LNCaP clone FGC (cell line): ENCODE data around the gene RELA.
"Not testable (repeated sequence)": the region's sequence is repeated elsewhere in the genome, so short reads cannot be mapped to it uniquely, and the experiment has no call there.

Experiments
- DNase-seq: peaks from one replicate; pipeline ENCODE4 v3.0.0-alpha.2; 2011; ENCODE audit warnings: low read depth
- H3K4me3 ChIP-seq: 2 replicates; pipeline ENCODE4 v1.5.1; 2011; ENCODE audit warnings: mild to moderate bottlenecking, low read depth, low read length, control low read depth
- TF ChIP-seq, protein P1 (sequence below): IDR thresholded peaks from 2 replicates; pipeline ENCODE4 v1.5.1; 2012; ENCODE audit warnings: mild to moderate bottlenecking; ENCODE audit not compliant: control insufficient read depth, insufficient read depth; ENCODE audit errors: extremely low read depth

Gene RELA

DNA sequence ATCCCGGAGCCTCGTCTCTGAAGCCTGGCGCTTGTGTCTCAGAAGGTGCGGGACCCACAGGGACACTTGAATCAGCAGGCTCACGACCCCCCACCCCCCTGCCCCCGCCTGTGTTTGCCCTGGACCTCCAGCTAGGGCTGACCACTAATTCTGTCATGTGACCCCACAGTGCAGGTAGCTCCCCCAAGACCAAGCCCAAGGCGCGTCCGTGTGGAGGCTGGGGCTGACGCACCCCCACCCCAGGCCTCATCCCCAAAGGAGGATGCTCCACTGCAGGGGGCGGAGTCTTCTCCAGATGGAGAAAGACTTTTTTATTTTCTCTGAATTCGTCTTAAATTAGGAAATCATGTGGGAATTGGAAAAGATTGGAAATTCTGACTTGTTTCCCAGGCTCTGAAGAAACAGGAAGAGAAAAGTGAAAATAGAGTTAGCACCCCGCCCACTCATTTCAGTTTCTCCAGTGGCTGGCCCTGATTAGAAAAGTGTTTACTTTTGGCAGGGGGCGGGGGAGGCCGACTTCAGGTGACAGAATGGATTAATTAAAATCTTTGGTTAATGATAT is 1.0 kb upstream of the RELA start:
- TF ChIP-seq, protein P1, sequence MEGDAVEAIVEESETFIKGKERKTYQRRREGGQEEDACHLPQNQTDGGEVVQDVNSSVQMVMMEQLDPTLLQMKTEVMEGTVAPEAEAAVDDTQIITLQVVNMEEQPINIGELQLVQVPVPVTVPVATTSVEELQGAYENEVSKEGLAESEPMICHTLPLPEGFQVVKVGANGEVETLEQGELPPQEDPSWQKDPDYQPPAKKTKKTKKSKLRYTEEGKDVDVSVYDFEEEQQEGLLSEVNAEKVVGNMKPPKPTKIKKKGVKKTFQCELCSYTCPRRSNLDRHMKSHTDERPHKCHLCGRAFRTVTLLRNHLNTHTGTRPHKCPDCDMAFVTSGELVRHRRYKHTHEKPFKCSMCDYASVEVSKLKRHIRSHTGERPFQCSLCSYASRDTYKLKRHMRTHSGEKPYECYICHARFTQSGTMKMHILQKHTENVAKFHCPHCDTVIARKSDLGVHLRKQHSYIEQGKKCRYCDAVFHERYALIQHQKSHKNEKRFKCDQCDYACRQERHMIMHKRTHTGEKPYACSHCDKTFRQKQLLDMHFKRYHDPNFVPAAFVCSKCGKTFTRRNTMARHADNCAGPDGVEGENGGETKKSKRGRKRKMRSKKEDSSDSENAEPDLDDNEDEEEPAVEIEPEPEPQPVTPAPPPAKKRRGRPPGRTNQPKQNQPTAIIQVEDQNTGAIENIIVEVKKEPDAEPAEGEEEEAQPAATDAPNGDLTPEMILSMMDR = no peak
- DNase-seq = no peak
- peak overlapping the region; percentile 73 for H3K4me3 ChIP-seq

DNA sequence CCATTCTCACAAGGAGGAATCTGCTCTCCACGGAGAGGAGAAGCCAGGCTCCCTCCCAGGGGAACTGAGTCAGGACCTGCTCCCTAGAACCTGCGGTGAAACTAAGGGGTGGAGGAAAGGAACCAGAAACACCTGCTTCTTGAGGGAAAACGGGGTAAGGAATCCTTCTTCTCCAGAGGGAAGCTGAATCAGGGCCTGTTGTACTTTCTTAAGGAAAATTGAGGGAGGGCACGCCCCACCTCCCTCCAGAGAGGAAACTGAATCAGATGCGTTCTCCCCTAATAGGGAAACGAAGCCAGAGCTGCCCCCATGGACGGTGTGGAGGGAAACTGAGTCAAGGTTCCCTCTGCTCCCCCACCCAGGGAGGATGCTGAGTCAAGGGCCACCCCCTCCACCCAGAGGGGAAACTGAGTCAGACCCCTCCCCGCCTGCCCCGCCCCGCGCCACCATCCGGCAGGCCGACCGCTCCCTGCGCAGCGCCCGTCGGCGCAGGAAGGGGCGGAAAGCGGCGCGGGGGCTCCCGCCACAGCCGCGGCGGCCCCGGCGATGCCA is 393 bp downstream of the RELA start:
- TF ChIP-seq, protein P1 = no peak
- no peak for DNase-seq
- peak overlapping the region; percentile 73 for H3K4me3 ChIP-seq

DNA sequence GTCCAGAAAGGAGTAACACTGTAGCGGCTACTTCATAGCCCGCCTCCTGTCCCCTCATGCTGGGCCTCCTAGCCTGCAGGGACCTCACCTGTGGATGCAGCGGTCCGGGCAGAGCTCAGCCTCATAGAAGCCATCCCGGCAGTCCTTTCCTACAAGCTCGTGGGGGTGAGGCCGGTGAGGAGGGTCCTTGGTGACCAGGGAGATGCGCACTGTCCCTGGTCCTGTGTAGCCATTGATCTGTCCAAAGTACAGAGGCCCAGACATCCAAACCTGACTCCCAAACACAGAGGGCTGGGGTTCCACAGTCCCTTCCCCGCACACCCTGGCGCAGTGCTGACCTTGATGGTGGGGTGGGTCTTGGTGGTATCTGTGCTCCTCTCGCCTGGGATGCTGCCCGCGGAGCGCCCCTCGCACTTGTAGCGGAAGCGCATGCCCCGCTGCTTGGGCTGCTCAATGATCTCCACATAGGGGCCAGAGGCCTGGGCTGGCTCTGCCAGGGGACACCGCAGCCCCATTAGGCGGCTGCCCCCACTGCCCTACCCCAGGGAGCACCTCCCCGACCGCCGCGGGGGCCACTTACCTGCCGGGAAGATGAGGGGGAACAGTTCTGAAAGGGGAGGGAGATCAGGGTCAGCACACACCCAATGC is 993 bp downstream of the RELA start:
- TF ChIP-seq, protein P1 = no peak
- peak overlapping the region; percentile 73 for H3K4me3 ChIP-seq
- DNase-seq = no peak

DNA sequence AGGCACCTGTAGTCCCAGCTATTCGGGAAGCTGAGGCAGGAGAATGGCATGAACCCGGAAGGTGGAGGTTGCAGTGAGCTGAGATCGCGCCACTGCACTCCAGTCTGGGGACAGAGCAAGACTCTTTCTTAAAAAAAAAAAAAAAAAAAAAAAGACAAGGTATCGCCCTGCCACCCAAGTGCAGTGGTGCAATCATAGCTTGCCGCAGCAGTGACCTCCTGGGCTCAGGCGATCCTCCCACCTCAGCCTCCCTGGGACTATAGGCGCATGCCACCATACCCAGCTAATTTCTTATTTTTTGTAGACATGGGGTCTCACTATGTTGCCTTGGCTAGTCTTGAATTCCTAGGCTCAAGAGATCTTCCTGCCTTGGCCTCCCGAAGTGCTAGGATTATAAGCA is 1.8 kb downstream of the RELA start:
- not testable (repeated sequence) for H3K4me3 ChIP-seq

DNA sequence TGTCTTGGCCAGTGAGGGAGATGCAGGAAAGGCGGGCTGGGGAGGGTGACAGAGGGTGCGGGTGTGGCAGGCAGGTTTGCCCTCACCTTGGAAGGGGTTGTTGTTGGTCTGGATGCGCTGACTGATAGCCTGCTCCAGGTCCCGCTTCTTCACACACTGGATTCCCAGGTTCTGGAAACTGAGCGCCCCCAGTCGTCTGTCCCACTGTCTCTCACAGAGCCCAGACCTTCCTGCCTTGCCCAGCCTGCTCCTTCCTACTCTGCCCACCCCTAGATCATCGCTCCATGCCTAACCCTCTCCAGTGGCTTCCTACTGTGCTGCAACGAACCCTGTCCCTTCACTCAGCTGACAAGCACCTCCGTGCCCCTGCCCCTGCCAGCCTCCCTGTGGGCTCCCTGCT is 2.7 kb downstream of the RELA start:
- TF ChIP-seq, protein P1 = no peak
- no peak for DNase-seq
- no peak overlapping the region for H3K4me3 ChIP-seq

More for the DNA sequence above, 1.8 kb downstream of the RELA start:
- DNase-seq = not testable (repeated sequence)

DNA sequence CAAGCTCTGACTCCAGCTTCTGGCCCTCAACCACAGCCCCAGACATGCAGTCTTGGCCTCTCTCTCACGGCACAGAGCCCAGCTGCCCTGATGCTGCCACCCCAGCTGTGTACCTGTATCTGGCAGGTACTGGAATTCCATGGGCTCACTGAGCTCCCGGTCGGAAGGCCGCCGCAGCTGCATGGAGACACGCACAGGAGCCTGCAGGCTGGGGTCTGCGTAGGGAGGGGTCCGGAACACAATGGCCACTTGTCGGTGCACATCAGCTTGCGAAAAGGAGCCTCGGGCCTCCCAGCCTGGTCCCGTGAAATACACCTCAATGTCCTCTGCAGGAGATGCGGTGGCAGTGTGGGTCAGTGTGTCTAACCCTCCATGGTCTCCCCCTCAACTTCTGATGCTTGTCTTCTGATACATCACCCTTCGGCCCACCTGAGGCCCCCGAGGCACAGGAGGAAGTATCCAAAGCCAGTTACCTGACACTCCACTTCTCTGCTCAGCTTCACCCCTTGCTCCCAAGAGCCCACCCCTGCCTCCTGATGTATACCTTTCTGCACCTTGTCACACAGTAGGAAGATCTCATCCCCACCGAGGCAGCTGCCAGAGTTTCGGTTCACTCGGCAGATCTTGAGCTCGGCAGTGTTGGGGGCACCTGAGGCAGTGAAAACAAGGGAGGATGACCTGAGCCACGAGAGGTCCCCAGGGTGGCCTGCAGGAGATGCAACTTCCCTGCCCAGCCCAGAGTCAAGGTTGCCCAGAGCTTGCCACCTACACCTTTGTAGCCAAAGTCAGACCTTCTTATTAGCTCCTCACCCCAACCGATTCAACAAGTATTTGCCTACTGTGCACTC is 4.3 kb downstream of the RELA start:
- no peak for DNase-seq
- TF ChIP-seq, protein P1 = no peak
- no peak overlapping the region for H3K4me3 ChIP-seq

DNA sequence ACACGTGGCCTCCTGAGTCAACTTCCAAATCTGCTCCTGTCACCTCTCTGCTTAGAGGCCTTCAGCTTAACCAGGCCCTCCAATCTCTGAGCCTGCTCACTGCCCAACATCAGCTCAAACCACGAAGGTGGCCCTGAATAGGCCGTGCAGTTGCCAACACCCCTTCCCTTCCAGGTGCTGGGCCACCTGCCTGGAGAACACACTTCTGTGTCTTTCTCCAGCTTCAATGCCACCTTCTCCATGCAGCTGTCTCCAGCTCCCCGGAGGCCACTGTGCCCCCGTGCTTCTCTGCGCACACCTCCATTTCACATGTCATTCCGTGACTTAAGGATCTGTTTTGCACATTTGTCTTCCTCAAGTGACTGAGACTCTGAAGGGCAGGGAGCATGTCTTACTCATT is 5.3 kb downstream of the RELA start:
- TF ChIP-seq, protein P1 = no peak
- no peak overlapping the region for H3K4me3 ChIP-seq
- DNase-seq = no peak
